IPS-NIHi7 (cell line): Measurements from ENCODE around the gene RCE1.

Experiments used
- DNase-seq: peaks from one replicate; pipeline ENCODE4 v3.0.0; 2012; ENCODE audit warnings: mixed read lengths; ENCODE audit errors: extremely low spot score

The RCE1 gene

GRCh38 chr11:66868726-66869566 lies 25.7 kb downstream of the RCE1 start:
- peak; percentile 94 for DNase-seq

- DNase-seq = no peak
Observed at GRCh38 chr11:66869567-66869870, 26.3 kb downstream of the RCE1 start.

DNA sequence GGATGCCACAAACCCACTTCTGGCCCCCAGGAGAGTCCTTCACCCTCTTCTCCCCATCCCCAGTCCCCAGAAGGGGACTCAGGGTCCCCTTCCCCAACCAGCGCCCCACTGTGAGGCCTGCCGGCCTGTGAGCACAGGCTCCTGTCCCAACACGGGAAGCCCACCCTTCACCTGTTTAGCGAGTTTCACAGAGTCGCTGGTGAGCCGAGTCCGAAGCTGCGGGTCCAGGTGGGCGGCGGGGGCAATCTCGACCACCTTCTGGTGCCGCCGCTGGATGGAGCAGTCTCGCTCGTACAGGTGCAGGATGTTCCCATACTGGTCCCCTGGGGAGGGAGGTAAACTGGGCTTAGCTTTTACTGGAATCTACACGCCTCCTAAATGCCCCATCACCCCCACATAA lies 26.9 kb downstream of the RCE1 start:
- DNase-seq = no peak

- DNase-seq = no peak
Observed at GRCh38 chr11:66870616-66871520, 27.6 kb downstream of the RCE1 start.

DNA sequence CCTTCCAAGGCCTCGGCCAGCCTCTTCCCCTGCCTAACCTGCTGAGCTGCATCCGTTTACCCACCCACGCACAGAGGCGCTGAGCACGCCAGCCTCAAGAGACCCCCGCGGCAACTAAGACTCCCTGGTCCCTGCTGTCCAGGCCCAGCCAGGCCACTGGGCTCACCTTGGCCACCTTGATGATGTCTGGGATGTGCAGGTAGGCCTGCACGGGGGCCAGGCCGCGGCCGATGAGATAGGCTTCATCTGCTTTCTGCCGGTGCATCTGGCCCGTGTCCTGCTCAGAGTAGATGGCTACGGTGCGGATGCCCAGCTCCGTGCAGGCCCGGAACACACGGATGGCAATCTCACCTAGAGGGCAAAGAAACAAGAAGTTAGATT lies 28.3 kb downstream of the RCE1 start:
- DNase-seq = no peak

DNA sequence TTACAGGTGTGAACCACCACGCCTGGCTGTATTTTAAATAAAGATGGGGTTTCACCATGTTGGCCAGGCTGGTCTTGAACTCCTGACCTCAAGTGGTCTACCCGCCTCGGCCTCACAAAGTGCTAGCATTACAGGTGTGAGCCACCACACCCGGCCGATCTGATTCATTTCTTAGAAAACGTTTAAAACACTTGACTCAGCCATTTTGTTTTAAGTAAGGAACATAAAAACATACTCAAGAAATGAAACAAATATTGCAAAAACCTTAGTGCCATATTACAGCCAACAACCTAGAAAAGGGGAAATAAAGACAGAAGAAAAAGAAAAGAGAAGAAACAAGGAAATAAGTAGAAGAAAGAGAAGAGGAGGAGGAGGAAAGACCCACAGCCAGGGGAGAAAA lies 31.0 kb downstream of the RCE1 start:
- no peak for DNase-seq

- no peak for DNase-seq
Observed at GRCh38 chr11:66875378-66875777, 32.1 kb downstream of the RCE1 start.

DNA sequence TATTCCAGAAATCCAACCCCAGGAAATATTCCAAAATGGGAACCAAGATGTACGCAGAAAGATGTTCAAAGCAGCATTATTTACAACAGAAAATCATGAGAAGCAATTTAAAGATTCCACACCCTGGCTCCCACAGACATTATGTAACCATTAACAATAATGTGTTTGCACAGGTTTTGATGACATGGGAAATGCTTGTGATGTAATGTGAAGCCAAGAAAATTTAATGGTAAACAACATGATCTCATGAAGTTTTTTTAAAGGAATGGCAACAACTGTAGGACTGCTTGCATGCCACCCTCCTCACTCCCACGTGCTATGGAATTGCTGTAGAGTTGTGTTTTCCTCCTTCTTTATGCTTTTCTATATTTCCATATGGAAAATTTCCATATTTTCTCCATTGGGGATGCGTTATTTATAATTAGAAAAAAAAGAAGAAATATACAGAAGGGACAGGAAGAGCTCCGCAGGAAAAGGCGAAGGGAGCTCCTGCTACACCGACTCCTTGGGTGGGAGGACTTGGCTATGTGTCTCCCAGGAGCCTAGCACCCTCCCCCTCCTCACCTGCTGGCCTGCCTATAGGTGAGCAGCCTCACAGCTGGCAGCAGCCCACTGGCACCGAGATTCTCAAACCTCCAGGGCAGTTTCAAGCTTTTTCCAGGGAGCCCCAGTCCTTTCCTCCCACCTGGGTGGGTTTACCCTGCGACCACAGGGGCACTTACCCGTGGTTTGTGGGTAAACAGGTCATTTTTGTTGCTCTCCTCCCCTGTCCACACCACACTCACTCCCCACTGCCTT lies 34.5 kb downstream of the RCE1 start:
- no peak for DNase-seq

DNA sequence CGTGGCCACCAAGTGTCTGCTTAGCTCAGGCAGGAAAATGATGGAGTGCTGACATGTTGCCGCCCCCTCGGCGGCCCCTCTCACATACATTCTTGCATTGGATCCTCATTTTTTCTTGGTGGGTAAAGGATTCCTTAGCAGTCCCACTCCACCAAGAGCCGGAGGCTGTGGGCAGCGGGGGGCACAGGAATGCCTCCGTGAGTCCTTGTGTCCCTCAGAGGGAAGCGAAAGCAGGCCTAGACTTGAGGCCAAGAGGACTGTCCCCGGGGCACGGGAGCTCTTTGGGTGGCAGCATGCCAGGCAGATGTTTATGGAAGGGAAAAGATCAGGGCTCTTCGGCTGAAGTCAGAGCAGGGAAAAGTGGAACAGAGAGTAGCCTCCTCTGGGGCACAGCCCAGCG lies 35.2 kb downstream of the RCE1 start:
- DNase-seq = no peak

DNA sequence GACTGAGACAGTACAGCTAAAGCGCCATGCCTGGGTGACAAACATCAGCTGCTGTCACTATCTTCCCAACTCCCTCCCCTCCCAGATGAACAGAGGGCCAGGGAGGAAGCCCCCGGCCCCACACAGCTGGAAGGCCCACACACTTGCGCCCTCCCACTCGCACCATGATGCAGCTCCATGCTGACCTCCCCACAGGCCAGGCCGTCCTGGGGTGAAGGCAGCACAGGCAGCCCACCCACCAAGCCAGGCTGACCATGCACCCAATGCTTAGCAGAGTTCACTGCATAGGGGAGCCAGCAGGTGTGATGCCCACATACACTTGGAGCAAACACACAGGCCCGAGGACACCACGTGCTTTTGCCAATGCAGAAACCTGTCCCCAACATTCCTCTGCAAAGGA lies 35.8 kb downstream of the RCE1 start:
- no peak for DNase-seq

- no peak for DNase-seq
Observed at GRCh38 chr11:66879583-66879982, 36.3 kb downstream of the RCE1 start.

GRCh38 chr11:66879999-66880398 lies 36.8 kb downstream of the RCE1 start:
- no peak for DNase-seq

DNA sequence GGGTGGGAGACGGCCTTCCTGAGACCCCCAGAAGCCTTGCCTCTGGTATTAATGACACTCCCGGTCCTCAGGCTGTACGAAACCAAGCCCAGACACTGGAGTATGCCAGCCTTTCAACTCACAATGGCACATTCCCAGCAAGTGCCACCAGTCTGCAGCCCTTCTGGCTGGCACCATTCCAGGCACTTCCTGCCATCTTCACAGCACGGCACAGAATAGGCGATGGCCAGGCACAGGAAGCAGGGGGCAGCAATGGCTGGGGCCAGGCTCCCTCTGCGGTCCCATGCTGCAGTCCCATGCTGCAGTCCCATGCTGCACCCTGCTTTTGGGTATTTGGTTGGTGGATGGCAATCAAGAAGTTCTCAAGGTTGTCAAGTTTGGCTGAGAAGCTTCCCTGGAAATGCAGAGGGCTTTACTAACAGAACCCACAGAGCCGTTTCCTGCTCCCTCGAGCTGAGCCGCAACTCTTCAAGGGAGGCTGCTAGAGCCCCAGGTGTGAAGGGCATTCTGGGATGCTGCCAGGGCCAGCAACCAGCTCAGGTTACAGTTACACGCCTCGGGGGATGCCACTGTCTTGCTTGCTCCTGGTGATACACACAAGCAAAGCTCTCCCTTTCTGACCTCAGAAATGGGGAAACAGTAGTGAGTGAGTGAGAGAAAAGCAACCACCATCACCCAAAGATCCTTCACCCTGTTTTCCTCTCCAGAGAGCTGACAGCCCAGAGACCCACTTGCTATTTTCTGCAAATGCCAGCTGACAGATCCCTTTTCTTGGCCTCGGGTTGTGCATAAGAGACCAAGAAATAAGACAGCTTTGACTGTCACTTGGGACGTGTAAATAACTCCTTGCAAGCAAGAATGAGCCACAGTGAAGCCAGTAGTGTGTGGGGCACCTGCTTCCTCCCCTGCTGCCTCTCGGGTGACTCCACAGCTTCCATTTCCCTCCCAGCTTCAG lies 37.5 kb downstream of the RCE1 start:
- no peak for DNase-seq

DNA sequence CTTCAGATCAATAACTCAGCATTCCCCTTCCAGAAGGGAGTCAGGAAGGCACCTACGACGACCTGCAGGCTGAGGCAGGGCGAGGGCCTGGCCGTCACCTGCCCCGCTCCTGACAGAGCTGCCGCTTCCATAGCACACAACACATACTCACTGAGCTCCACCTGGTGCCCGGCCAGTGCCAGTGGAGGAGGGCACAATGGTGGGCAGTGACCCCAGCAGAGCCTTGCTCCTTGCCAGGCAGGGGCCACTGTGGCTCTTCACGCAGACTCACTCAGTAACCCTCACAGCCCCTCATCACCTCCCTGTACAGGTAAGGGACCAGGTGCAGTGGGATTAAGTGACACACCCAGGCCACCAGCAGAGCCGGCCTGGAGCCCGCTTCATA lies 38.2 kb downstream of the RCE1 start:
- no peak for DNase-seq

- DNase-seq = no peak
Observed at GRCh38 chr11:66881927-66882452, 38.7 kb downstream of the RCE1 start.

- DNase-seq = no peak
Observed at GRCh38 chr11:66882561-66883015, 39.3 kb downstream of the RCE1 start.

DNA sequence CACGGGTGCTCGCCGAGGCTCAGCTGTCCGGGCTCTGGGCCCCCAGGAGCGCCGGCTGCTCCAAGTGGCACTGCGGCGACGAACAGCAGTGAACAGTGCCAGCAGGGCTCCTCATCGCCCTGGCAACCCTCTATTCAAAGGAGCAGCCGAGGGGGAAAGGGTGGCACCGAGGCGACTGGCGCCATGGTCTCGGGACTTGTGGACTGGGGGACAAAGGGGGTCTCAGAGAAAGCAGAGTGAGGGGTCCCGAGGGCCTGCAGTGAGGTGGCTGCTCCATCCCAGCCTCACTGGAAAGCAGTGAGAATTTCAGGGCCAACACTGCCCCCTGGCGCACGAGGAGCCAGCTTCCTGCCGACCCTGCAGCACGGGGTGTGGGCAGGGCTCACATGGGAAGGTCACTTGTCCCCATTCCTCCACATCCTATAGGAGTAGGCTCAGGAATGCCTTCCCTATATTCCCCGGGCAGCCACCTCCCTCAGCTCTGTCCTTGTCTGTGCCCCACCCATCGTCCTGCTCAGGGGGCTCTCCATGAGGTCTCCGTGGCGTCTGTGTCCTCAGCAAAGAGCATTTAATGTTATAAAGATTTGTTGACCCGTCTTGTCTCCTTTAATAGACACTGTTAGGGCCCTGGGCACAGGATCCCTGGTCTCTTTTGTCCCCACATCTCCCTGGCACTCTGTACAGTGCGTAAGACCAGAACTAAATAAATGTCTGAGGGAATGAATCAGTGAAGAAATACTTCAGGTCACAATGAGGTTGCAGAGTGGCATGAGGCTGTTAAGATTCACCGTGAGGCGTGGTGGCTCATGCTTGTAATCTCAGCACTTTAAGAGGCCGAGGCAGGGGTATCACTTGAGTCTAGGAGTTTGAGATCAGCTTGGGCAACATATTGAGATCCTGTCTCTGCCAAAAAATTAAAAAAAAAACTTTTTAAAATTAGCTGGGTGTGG lies 40.0 kb downstream of the RCE1 start:
- peak; percentile 82 for DNase-seq

DNA sequence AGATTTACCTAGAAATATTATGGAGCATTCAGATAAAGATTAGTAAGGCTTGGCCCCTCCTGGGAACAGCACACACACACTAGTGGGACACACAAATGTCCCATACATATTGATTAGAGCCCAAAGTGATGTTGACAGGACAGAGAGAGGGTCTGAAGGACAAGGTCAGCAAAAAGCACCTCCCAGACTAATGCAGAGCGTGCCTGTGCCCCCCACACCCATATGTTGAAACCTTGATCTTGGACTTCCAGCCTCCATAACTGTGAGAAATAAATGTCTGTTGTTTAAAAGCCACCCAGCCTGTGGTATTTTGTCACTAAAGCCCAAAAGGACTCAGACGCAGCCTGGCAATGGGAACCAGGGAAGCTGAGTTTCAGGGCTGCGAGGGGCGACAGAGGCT lies 41.2 kb downstream of the RCE1 start:
- no peak for DNase-seq

GRCh38 chr11:66885469-66885868 lies 42.2 kb downstream of the RCE1 start:
- no peak for DNase-seq
